HEK293T (cell line): ENCODE measurements around the gene ADCY10.
"Not testable (repeated sequence)": the region's sequence is repeated elsewhere in the genome, so short reads cannot be mapped to it uniquely, and the experiment has no call there.

Experiments used
- CTCF ChIA-PET: fragments of 350-600 bp; formaldehyde crosslinking; extraction: SDS; loops from one replicate; lab custom pipeline; 2021; ENCODE audit warnings: antibody characterized with exemption, inconsistent platforms; lab: Yijun Ruan, JAX
- POLR2A ChIA-PET: fragments of 350-600 bp; formaldehyde crosslinking; extraction: SDS; loops from one replicate; lab custom pipeline; 2020; ENCODE audit warnings: antibody characterized with exemption, inconsistent platforms; lab: Yijun Ruan, JAX
- DNase-seq: peaks from one replicate; pipeline ENCODE4 v3.0.0; 2012; ENCODE audit warnings: mixed read lengths; ENCODE audit errors: extremely low spot score
- ARNT ChIP-seq: fragments of 450-650 bp; IDR thresholded peaks from 2 replicates; pipeline ENCODE4 v1.6.1; 2017; ENCODE audit warnings: mild to moderate bottlenecking
- BHLHE40 ChIP-seq: fragments of 450-650 bp; IDR thresholded peaks from 2 replicates; pipeline ENCODE4 v1.6.1; 2016; ENCODE audit warnings: mild to moderate bottlenecking, moderate library complexity, borderline replicate concordance
- CTBP1 ChIP-seq: fragments of 450-650 bp; IDR thresholded peaks from 2 replicates; pipeline ENCODE4 v1.6.1; 2016; ENCODE audit warnings: borderline replicate concordance
- ELF4 ChIP-seq: fragments of 450-650 bp; IDR thresholded peaks from 2 replicates; pipeline ENCODE4 v1.6.1; 2017; ENCODE audit warnings: antibody characterized with exemption
- FOXA1 ChIP-seq: fragments of 450-650 bp; IDR thresholded peaks from 2 replicates; pipeline ENCODE4 v1.6.1; 2016; ENCODE audit warnings: mild to moderate bottlenecking
- FOXK2 ChIP-seq: fragments of 450-650 bp; IDR thresholded peaks from 2 replicates; pipeline ENCODE4 v1.6.1; 2016; ENCODE audit warnings: mild to moderate bottlenecking
- FOXM1 ChIP-seq: fragments of 450-650 bp; IDR thresholded peaks from 2 replicates; pipeline ENCODE4 v1.6.1; 2017; ENCODE audit warnings: mild to moderate bottlenecking, borderline replicate concordance
- HDGF ChIP-seq: fragments of 450-650 bp; IDR thresholded peaks from 2 replicates; pipeline ENCODE4 v1.6.1; 2017; ENCODE audit warnings: antibody characterized with exemption, borderline replicate concordance
- L3MBTL2 ChIP-seq: fragments of 450-650 bp; conservative IDR thresholded peaks from 2 replicates; pipeline ENCODE4 v1.6.1; 2016; ENCODE audit warnings: mild to moderate bottlenecking
- LEF1 ChIP-seq: fragments of 450-650 bp; IDR thresholded peaks from 2 replicates; pipeline ENCODE4 v1.6.1; 2017; ENCODE audit warnings: mild to moderate bottlenecking, borderline replicate concordance
- NFRKB ChIP-seq: fragments of 450-650 bp; IDR thresholded peaks from 2 replicates; pipeline ENCODE4 v1.6.1; 2016; ENCODE audit warnings: mild to moderate bottlenecking, moderate library complexity
- PKNOX1 ChIP-seq: fragments of 450-650 bp; IDR thresholded peaks from 2 replicates; pipeline ENCODE4 v1.6.1; 2016
- SP1 ChIP-seq: fragments of 450-650 bp; IDR thresholded peaks from 2 replicates; pipeline ENCODE4 v1.6.1; 2017
- SUZ12 ChIP-seq: fragments of 450-650 bp; IDR thresholded peaks from 2 replicates; pipeline ENCODE4 v1.6.1; 2016; ENCODE audit warnings: mild to moderate bottlenecking
- TARDBP ChIP-seq: fragments of 450-650 bp; IDR thresholded peaks from 2 replicates; pipeline ENCODE4 v1.6.1; 2016
- ZNF384 ChIP-seq: fragments of 450-650 bp; IDR thresholded peaks from 2 replicates; pipeline ENCODE4 v1.6.1; 2016

The ADCY10 gene

DNA sequence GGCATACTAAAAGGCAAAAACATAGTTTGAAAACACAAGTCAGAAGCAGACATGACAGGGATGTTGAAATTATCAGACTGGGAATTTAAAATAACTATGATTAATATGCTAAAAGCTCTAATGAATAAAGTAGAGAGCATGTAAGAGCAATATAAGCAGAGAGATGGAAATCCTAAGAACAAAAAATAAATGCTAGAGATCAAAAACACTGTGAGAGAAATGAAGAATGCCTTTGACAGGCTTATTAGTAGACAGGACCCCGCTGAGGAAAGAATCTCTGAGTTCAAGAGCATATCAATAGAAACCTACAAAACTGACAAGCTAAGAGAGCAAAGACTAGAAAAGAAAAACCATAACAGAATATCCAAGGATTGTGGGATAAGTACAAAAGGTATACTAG lies 98.3 kb downstream of the ADCY10 start:
- no peak for TF ChIP-seq NFRKB
- TF ChIP-seq ZNF384, result no peak
- TF ChIP-seq FOXM1, result no peak
- no peak for TF ChIP-seq ARNT
- TF ChIP-seq CTBP1, result no peak
- no peak for TF ChIP-seq HDGF
- no peak for TF ChIP-seq ELF4
- TF ChIP-seq SUZ12, result no peak
- CTCF ChIA-PET, result no interaction called here
- no peak for DNase-seq
- POLR2A ChIA-PET, result no interaction called here

DNA sequence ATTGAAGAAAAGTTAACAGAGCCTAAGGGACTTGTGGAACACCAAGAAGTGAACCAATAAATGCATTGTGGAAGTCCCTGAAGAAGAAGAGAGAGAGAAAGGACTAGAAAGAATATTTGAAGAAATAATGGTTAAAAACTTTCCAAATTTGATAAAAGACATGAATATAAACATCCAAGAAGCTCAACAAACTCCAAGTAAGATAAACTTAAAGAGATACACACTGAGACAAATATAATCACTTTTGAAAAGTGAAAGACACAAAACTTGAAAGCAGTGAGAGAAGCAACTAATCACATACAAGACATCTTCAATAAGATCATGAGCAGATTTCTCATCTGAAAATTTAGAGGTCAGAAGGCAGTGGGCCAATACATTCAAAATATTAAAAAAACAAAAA lies 101.0 kb downstream of the ADCY10 start:
- CTCF ChIA-PET, result no interaction called here
- POLR2A ChIA-PET, result no interaction called here
- DNase-seq, result no peak
- TF ChIP-seq ELF4, result no peak
- no peak for TF ChIP-seq NFRKB
- TF ChIP-seq CTBP1, result no peak
- no peak for TF ChIP-seq PKNOX1
- no peak for TF ChIP-seq HDGF
- TF ChIP-seq BHLHE40, result no peak
- no peak for TF ChIP-seq SUZ12
- TF ChIP-seq ARNT, result no peak
- TF ChIP-seq FOXK2, result no peak
- TF ChIP-seq FOXM1, result no peak
- TF ChIP-seq TARDBP, result no peak
- TF ChIP-seq FOXA1, result no peak
- no peak for TF ChIP-seq LEF1
- no peak for TF ChIP-seq SP1
- no peak for TF ChIP-seq L3MBTL2

GRCh38 chr1:167808690-167809089 lies 105.2 kb downstream of the ADCY10 start:
- DNase-seq, result no peak
- ChIA-PET CTCF (interaction anchor here (1.4 kb wide), 2 partner anchors 9 to 92 kb away, joined by 3 read pairs; no protein-coding TSS in a partner anchor), POLR2A (no interaction called here)
- no peak for TF ChIP-seq NFRKB
- no peak for TF ChIP-seq ARNT
- no peak for TF ChIP-seq L3MBTL2

DNA sequence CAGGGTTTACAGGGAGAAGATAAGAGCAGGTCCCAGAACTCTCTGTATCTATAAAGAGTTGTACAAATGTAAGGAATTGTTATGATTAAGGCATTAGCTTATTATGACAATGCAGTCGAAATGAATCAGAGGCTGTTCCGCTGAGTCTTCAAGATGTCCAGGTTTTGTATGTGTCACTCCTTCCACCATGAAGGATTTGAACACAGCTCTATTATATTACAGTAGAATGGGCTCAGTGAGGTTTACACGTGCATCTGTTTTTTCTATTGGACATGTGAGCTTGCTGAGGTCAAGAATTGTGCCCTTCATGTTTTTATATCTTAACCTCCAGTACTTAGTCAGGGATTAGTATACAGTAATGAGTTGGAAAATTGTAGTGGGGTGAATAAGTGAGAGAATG lies 105.8 kb downstream of the ADCY10 start:
- ChIA-PET CTCF (interaction anchor here (1.4 kb wide), 1 partner anchor 91 kb away, joined by 3 read pairs; no protein-coding TSS in a partner anchor), POLR2A (no interaction called here)
- no peak for TF ChIP-seq ZNF384
- DNase-seq, result no peak

DNA sequence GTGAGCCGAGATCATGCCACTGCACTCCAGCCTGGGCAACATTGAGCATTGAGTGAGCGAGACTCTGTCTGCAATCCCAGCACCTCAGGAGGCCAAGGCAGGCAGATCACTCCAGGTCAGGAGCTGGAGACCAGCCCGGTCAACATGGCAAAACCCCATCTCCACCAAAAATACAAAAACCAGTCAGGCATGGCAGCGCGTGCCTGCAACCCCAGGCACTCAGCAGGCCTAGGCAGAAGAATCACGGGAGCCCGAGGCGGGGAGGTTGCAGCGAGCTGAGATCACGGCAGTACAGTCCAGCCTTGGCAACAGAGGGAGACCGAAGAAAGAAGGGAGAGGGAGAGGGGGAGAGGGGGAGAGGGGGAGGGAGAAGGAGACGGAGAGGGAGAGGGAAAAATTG lies 107.3 kb downstream of the ADCY10 start:
- POLR2A ChIA-PET, CTCF ChIA-PET, DNase-seq: not testable (repeated sequence)

DNA sequence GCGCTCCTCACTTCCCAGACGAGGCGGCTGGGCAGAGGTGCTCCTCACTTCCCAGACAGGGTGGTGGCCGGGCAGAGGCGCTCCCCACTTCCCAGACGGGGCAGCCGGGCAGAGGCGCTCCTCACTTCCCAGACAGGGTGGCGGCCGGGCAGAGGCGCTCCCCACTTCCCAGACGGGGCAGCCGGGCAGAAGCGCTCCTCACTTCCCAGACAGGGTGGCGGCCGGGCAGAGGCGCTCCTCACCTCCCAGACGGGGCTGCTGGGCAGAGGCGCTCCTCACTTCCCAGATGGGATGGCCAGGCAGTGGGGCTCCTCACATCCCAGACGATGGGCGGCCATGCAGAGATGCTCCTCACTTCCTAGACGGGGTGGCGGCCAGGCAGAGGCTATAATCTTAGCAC lies 107.7 kb downstream of the ADCY10 start:
- CTCF ChIA-PET, DNase-seq, POLR2A ChIA-PET: not testable (repeated sequence)

- TF ChIP-seq ELF4 (no peak), ARNT (no peak), FOXM1 (no peak), PKNOX1 (no peak), TARDBP (no peak), L3MBTL2 (no peak), SP1 (no peak), ZNF384 (no peak), CTBP1 (no peak), BHLHE40 (no peak), FOXA1 (no peak), SUZ12 (no peak)
- ChIA-PET POLR2A (no interaction called here), CTCF (no interaction called here)
- DNase-seq, result no peak
Measured at GRCh38 chr1:167805041-167805556, 108.8 kb downstream of the ADCY10 start.

- POLR2A ChIA-PET, result no interaction called here
- TF ChIP-seq ARNT (0 out of 2 replicates have a peak, but pooled peaks have one; percentile 29), ZNF384 (no peak), HDGF (no peak)
- CTCF ChIA-PET, result no interaction called here
- DNase-seq, result peak; percentile 96
Measured at GRCh38 chr1:167803358-167804207, 110.4 kb downstream of the ADCY10 start.
